HepG2 (cell line): Measurements from ENCODE around the gene ESYT3. TPM values are rescaled to one million over a fixed set of nuclear protein-coding genes. Genes with fewer than 3 reads are reported as not detected.

Experiments used
- ATAC-seq: fragments of 200-7000 bp; cut with Tn5 transposase; 3 replicates; pipeline ENCODE4 v1.9.1; 2020; ENCODE audit warnings: mild to moderate bottlenecking, moderate library complexity
- BruUV-seq: library from RNA; stranded (reverse); fragments of 400-500 nt; replicated peaks from 2 replicates; lab custom pipeline; 2021; lab: Mats Ljungman, UMichigan
- CTCF ChIA-PET: fragments of 300-600 bp; formaldehyde crosslinking; extraction: SDS; loops from one replicate; lab custom pipeline; 2021; ENCODE audit warnings: low total read pairs, inconsistent platforms, low intra/inter-chr PET ratio; lab: Yijun Ruan, JAX
- POLR2A ChIA-PET: fragments of 350-600 bp; sonication (Branson Sonifier 250); formaldehyde crosslinking; loops from one replicate; lab custom pipeline; 2020; ENCODE audit warnings: antibody characterized with exemption, inconsistent platforms; lab: Yijun Ruan, JAX
- DNase-seq: peaks from one replicate; pipeline ENCODE4 v3.0.0-alpha.2; 2015; ENCODE audit warnings: low spot score
- FAIRE-seq: peaks from 3 replicates; lab custom pipeline; 2011; peaks lifted over from hg19 to GRCh38; lab: Jason Lieb, UNC
- H2AFZ ChIP-seq: one replicate; pipeline ENCODE4 v1.6.1; 2011; ENCODE audit warnings: low read length, inconsistent platforms
- H3K27ac ChIP-seq: fragments of 300-600 bp; 3 replicates; pipeline ENCODE4 v1.8.0; 2011; ENCODE audit warnings: mixed run types, mild to moderate bottlenecking, mixed read lengths, low read length, inconsistent platforms; ENCODE audit not compliant: insufficient read depth; ENCODE audit errors: extremely low read length
- H3K27me3 ChIP-seq, 2 experiments: fragments of 200-600 bp in 1 of 2; 2 replicates in 1 of 2; 3 replicates in 1 of 2; pipeline versions ENCODE4 v1.6.0 to v1.8.0; 2011; ENCODE audit warnings: low read length in 2 of 2, mild to moderate bottlenecking in 2 of 2, moderate library complexity in 2 of 2, inconsistent platforms in 1 of 2; ENCODE audit not compliant: insufficient read depth in 2 of 2, control insufficient read depth in 1 of 2
- H3K36me3 ChIP-seq, 2 experiments: fragments of 200-600 bp in 1 of 2; replicated peaks in 1 of 2; 2 replicates in 1 of 2; 3 replicates in 1 of 2; pipeline versions ENCODE4 v1.5.1 to v1.8.0; 2011; ENCODE audit warnings: low read length in 2 of 2, inconsistent platforms in 1 of 2; ENCODE audit not compliant: insufficient read depth in 2 of 2, control insufficient read depth in 1 of 2
- H3K4me1 ChIP-seq: 2 replicates; pipeline ENCODE4 v1.5.1; 2012; ENCODE audit warnings: low read length, inconsistent platforms; ENCODE audit not compliant: insufficient read depth
- H3K4me2 ChIP-seq: 2 replicates; pipeline ENCODE4 v1.6.0; 2011; ENCODE audit warnings: low read depth, low read length, inconsistent platforms
- H3K4me3 ChIP-seq, 3 experiments: fragments of 200-600 bp in 1 of 3; sonication (generic), shearing (Covaris generic) in 1 of 3; replicated peaks in 1 of 3; 2 replicates each; pipeline ENCODE4 v1.5.1; 2011 to 2016; ENCODE audit warnings: low read length in 3 of 3, inconsistent platforms in 2 of 3, low read depth in 2 of 3, mild to moderate bottlenecking in 2 of 3, control low read depth in 1 of 3, mixed read lengths in 1 of 3; ENCODE audit not compliant: insufficient read depth in 1 of 3
- H3K79me2 ChIP-seq: one replicate; pipeline ENCODE4 v1.6.1; 2011; ENCODE audit warnings: low read length, inconsistent platforms; ENCODE audit not compliant: insufficient read depth
- H3K9ac ChIP-seq: 2 replicates; pipeline ENCODE4 v1.6.0; 2011; ENCODE audit warnings: mild to moderate bottlenecking, low read depth, low read length, inconsistent platforms; ENCODE audit not compliant: insufficient read depth
- H3K9me3 ChIP-seq: 2 replicates; pipeline ENCODE4 v1.5.1; 2012; ENCODE audit warnings: mild to moderate bottlenecking, low read length
- H4K20me1 ChIP-seq: 2 replicates; pipeline ENCODE4 v1.6.0; 2011; ENCODE audit warnings: inconsistent platforms, mild to moderate bottlenecking, low read length, moderate library complexity; ENCODE audit not compliant: insufficient read depth
- ISX ChIP-seq: sonication (generic); formaldehyde crosslinking; conservative IDR thresholded peaks from 2 replicates; pipeline ENCODE4 v1.5.0; 2020; ENCODE audit warnings: missing genetic modification reagents
- JUN ChIP-seq: sonication (generic); formaldehyde crosslinking; IDR thresholded peaks from 2 replicates; pipeline ENCODE4 v1.4.0; 2020; ENCODE audit warnings: mild to moderate bottlenecking, missing genetic modification reagents
- MBNL3 ChIP-seq: fragments of 250-450 bp; sonication (Bioruptor Pico); conservative IDR thresholded peaks from 2 replicates; pipeline ENCODE4 v1.8.0; 2022; ENCODE audit warnings: mild to moderate bottlenecking, inconsistent platforms
- NCOA2 ChIP-seq: sonication (generic); formaldehyde crosslinking; IDR thresholded peaks from 2 replicates; pipeline ENCODE4 v1.8.0; 2022; ENCODE audit warnings: inconsistent platforms
- NONO ChIP-seq, 2 experiments: fragments of 450-650 bp in 1 of 2; sonication (generic) in 1 of 2; formaldehyde crosslinking in 1 of 2; IDR thresholded peaks in 1 of 2; conservative IDR thresholded peaks in 1 of 2; 2 replicates each; pipeline versions ENCODE4 v1.6.1 to v1.8.0; 2017 to 2022; ENCODE audit warnings: mild to moderate bottlenecking in 1 of 2, missing genetic modification reagents in 1 of 2, moderate library complexity in 1 of 2
- ZFP37 ChIP-seq: sonication (generic); formaldehyde crosslinking; IDR thresholded peaks from 2 replicates; pipeline ENCODE4 v1.4.0; 2020; ENCODE audit warnings: missing genetic modification reagents, borderline replicate concordance
- ZKSCAN8 ChIP-seq: IDR thresholded peaks from 2 replicates; pipeline ENCODE4 v1.6.1; 2016; ENCODE audit warnings: borderline replicate concordance, missing genetic modification reagents, missing compliant biosample characterization
- ZNF337 ChIP-seq: sonication (generic); formaldehyde crosslinking; IDR thresholded peaks from 2 replicates; pipeline ENCODE4 v1.5.1; 2020; ENCODE audit warnings: missing genetic modification reagents, low read depth, mild to moderate bottlenecking, borderline replicate concordance
- WGBS: methylation state at CpG from one replicate; pipeline ENCODE4 v1.1.6; 2017; ENCODE audit warnings: low lambda C conversion rate; 5-methylcytosine and 5-hydroxymethylcytosine counted together
- in situ Hi-C: cut with HindIII; loops from 2 replicates; pipeline ENCODE4 v1.10.0; 2017; ENCODE audit warnings: low pct_unique_long_range_greater_than_20kb; ENCODE audit not compliant: extremely low pct_ligation_motif_present
- intact Hi-C: fragments of 100-400 bp; cut with micrococcal nuclease; formaldehyde crosslinking; loops from one replicate; pipeline ENCODE4 v1.10.0; 2022; ENCODE audit not compliant: unreplicated experiment
- polyA plus RNA-seq, 8 experiments: library from polyadenylated mRNA; depleted of rRNA in 3 of 8; stranded (reverse) in 7 of 8; unstranded in 1 of 8; fragments of >200 nt; fragmentation: Illumina TruSeq in 4 of 8; extraction: Trizol in 4 of 8; gene quantifications; 2 replicates each; pipeline versions ENCODE4 v1.2.1 to v1.2.3, GENCODE V29; 2011 to 2016; ENCODE audit warnings: low read depth in 4 of 8, missing spikeins in 1 of 8, mixed read lengths in 1 of 8; ENCODE audit not compliant: insufficient read depth in 1 of 8
- total RNA-seq, 5 experiments: library from RNA; depleted of rRNA; stranded (reverse); fragments of >200 nt; fragmentation: Illumina TruSeq; extraction: Trizol; gene quantifications; 2 replicates each; pipeline ENCODE4 v1.2.3, GENCODE V29; 2016; ENCODE audit warnings: low read depth in 1 of 5
- TF ChIP-seq, protein P1 (sequence below): IDR thresholded peaks from 2 replicates; pipeline ENCODE4 v1.6.1; 2012; ENCODE audit warnings: low read depth, low read length, improper control_type of control experiment
- TF ChIP-seq, protein P2 (sequence below): sonication (generic); formaldehyde crosslinking; IDR thresholded peaks from 2 replicates; pipeline ENCODE4 v1.4.0; 2020; ENCODE audit warnings: mild to moderate bottlenecking, low read depth, missing genetic modification reagents
- TF ChIP-seq, protein P3 (sequence below): sonication (generic); formaldehyde crosslinking; IDR thresholded peaks from 2 replicates; pipeline ENCODE4 v1.5.0; 2020; ENCODE audit warnings: mild to moderate bottlenecking, missing genetic modification reagents, moderate library complexity

ESYT3 gene
- total and polyA plus RNA-seq, 2 of the 13 experiments (the other 11 are each of a cell fraction or from before 2014, with no cell fraction given), result 1.5 to 4.1 TPM

DNA sequence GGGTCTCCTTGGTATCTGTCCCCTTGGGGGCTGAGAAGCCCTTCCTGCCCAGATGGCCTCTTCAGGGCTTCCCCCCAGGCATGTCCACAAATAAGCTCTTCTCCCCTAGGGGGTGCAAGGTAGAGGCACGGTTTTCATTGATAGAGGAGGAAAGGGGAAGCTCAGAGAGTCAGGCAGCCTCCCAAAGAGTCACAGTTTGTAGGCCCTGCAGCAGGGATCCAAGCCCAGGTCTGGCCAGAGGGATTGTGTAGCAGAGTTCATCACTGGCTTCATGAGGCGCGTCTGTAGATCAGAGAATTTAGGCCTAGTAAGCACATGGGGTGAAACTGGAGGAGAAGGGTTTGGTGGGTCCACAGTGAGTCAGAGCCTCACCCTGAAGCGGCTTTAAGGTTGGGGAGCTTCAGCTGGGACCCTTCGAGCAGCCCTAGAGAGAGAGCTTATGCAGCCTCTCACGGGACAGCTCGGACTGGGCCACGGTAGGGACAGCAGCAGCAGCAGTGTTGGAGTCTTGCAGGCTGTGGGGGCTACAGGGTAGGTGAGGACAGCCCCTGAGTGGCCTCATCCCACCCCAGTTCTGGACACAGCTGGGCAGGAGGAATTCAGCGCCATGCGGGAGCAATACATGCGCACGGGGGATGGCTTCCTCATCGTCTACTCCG, 37.5 kb upstream of the ESYT3 start (continued):
- TF ChIP-seq, protein P1, sequence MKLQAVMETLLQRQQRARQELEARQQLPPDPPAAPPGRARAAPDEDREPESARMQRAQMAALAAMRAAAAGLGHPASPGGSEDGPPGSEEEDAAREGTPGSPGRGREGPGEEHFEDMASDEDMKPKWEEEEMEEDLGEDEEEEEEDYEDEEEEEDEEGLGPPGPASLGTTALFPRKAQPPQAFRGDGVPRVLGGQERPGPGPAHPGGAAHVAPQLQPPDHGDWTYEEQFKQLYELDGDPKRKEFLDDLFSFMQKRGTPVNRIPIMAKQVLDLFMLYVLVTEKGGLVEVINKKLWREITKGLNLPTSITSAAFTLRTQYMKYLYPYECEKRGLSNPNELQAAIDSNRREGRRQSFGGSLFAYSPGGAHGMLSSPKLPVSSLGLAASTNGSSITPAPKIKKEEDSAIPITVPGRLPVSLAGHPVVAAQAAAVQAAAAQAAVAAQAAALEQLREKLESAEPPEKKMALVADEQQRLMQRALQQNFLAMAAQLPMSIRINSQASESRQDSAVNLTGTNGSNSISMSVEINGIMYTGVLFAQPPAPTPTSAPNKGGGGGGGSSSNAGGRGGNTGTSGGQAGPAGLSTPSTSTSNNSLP, result no peak
- TF ChIP-seq, protein P2, sequence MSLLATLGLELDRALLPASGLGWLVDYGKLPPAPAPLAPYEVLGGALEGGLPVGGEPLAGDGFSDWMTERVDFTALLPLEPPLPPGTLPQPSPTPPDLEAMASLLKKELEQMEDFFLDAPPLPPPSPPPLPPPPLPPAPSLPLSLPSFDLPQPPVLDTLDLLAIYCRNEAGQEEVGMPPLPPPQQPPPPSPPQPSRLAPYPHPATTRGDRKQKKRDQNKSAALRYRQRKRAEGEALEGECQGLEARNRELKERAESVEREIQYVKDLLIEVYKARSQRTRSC (CRISPR knock-in tag), result no peak

DNA sequence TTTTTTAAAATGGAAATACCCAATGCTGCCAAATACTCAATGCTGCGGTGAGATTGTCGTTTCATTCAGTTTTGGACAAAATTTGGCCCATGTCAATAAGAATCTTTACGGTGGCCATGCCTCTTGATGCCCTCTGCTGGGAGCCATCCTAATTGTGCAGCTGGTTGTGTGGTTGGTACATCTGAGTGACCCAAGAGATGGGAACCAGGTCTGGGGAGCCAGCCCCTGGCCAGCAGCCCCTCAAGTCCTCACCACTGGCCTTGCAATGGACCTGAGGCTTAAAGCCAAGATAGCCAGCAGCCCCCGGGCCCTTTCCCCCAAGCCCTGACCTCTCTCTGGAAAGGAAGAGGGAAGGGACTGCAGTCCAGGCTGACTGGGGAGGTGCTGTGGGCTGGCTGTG, 36.4 kb upstream of the ESYT3 start:
- Histone ChIP-seq H3K36me3 (no peaks in the 10 kb centered on the region), H3K4me1 (peaks cover 40% of the 10 kb centered on the region), H3K27me3 (no peaks in the 10 kb centered on the region), H3K4me2 (no peak overlapping the region), H2AFZ (no peak overlapping the region), H3K9me3 (no peaks in the 10 kb centered on the region), H4K20me1 (no peaks in the 10 kb centered on the region), H3K9ac (no peak overlapping the region), H3K27ac (no peak overlapping the region), H3K79me2 (no peaks in the 10 kb centered on the region), H3K4me3 (no peak overlapping the region)
- intact Hi-C loops (loop anchor here (2.0 to 5.0 kb wide), 3 partner anchors 36 to 66 kb away; partner anchors contain the start of gene ESYT3), in situ Hi-C loops (loop anchor here (5.0 kb wide), 1 partner anchor 51 kb away; the partner anchor contains the start of gene MRAS)
- no peak for ATAC-seq
- ChIA-PET CTCF (no interaction called here), POLR2A (no interaction called here)
- BruUV-seq, result no TSS peak
- DNase-seq, result no peak
- no peak for FAIRE-seq
- TF ChIP-seq ZFP37 (CRISPR knock-in tag) (no peak), ZKSCAN8 (no peak), NONO (IDR thresholded peaks at IDR 0.05) (no peak), NONO (CRISPR knock-in tag; conservative IDR thresholded peaks at IDR 0.05) (0 out of 2 replicates have a peak, but pooled peaks have one; percentile 17), JUN (CRISPR knock-in tag) (no peak), ZNF337 (CRISPR knock-in tag) (no peak), MBNL3 (CRISPR knock-in tag) (no peak), NCOA2 (CRISPR knock-in tag) (no peak), ISX (CRISPR knock-in tag) (no peak)
- TF ChIP-seq, protein P3, sequence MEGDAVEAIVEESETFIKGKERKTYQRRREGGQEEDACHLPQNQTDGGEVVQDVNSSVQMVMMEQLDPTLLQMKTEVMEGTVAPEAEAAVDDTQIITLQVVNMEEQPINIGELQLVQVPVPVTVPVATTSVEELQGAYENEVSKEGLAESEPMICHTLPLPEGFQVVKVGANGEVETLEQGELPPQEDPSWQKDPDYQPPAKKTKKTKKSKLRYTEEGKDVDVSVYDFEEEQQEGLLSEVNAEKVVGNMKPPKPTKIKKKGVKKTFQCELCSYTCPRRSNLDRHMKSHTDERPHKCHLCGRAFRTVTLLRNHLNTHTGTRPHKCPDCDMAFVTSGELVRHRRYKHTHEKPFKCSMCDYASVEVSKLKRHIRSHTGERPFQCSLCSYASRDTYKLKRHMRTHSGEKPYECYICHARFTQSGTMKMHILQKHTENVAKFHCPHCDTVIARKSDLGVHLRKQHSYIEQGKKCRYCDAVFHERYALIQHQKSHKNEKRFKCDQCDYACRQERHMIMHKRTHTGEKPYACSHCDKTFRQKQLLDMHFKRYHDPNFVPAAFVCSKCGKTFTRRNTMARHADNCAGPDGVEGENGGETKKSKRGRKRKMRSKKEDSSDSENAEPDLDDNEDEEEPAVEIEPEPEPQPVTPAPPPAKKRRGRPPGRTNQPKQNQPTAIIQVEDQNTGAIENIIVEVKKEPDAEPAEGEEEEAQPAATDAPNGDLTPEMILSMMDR (CRISPR knock-in tag), result 0 out of 2 replicates have a peak, but pooled peaks have one; percentile 18
- 93% methylated on average over 2 of the region's 4 CpGs for WGBS
